ENCODE data around the gene BCL2L12. TPM values are rescaled to one million over a fixed set of nuclear protein-coding genes. Genes with fewer than 3 reads are reported as not detected.

BCL2L12 gene
- total RNA-seq, 1 donor from 2014 or later, result 66.2 TPM

Other genes starting within 250 kb of the BCL2L12 start
- gene PTH2, start 242.5 kb upstream of the BCL2L12 start, total RNA-seq, result not detected in 2 replicates
- not detected in 2 replicates for gene GFY, start 240.5 kb upstream of the BCL2L12 start, total RNA-seq
- 0.16 TPM in 1 of 2 replicates, not detected in the other for gene SLC17A7, start 224.4 kb upstream of the BCL2L12 start, total RNA-seq
- gene PIH1D1, start 214.1 kb upstream of the BCL2L12 start, total RNA-seq, result 136 and 138 TPM in 2 replicates
- 26.4 and 32.5 TPM in 2 replicates for gene ALDH16A1, start 212.7 kb upstream of the BCL2L12 start, total RNA-seq
- gene FLT3LG, start 191.7 kb upstream of the BCL2L12 start, total RNA-seq, result 49.3 and 57.9 TPM in 2 replicates
- gene RPL13A, start 178.3 kb upstream of the BCL2L12 start, total RNA-seq, result 3,221 and 3,346 TPM in 2 replicates
- gene RPS11, start 169.5 kb upstream of the BCL2L12 start, total RNA-seq, result 2,145 and 2,173 TPM in 2 replicates
- 1.8 and 2.2 TPM in 2 replicates for gene FCGRT, start 153.3 kb upstream of the BCL2L12 start, total RNA-seq
- 3.2 and 3.8 TPM in 2 replicates for gene RCN3, start 137.9 kb upstream of the BCL2L12 start, total RNA-seq
- gene NOSIP, start 85.4 kb upstream of the BCL2L12 start, total RNA-seq, result 64.8 and 67.1 TPM in 2 replicates
- gene PRRG2, start 84.6 kb upstream of the BCL2L12 start, total RNA-seq, result 0.83 and 0.84 TPM in 2 replicates
- 34.2 and 34.6 TPM in 2 replicates for gene PRR12, start 74.8 kb upstream of the BCL2L12 start, total RNA-seq
- 4.9 and 6.2 TPM in 2 replicates for gene RRAS, start 25.8 kb upstream of the BCL2L12 start, total RNA-seq
- 64.6 and 69.5 TPM in 2 replicates for gene SCAF1, start 23.7 kb upstream of the BCL2L12 start, total RNA-seq
- gene IRF3, start 76 bp upstream of the BCL2L12 start, total RNA-seq, result 135 and 147 TPM in 2 replicates
- gene PRMT1, start 11.3 kb downstream of the BCL2L12 start, total RNA-seq, result 431 TPM in 2 replicates
- 7.2 and 7.3 TPM in 2 replicates for gene ADM5, start 23.7 kb downstream of the BCL2L12 start, total RNA-seq
- 2.8 and 2.9 TPM in 2 replicates for gene CPT1C, start 25.2 kb downstream of the BCL2L12 start, total RNA-seq
- gene TSKS, start 97.4 kb downstream of the BCL2L12 start, total RNA-seq, result 2.0 and 2.3 TPM in 2 replicates
- 61.9 and 65.4 TPM in 2 replicates for gene AP2A1, start 101.1 kb downstream of the BCL2L12 start, total RNA-seq
- gene FUZ, start 147.4 kb downstream of the BCL2L12 start, total RNA-seq, result 13.0 and 13.6 TPM in 2 replicates
- 44.0 and 49.6 TPM in 2 replicates for gene MED25, start 152.4 kb downstream of the BCL2L12 start, total RNA-seq
- gene PTOV1, start 185.2 kb downstream of the BCL2L12 start, total RNA-seq, result 127 and 134 TPM in 2 replicates
- 111 and 117 TPM in 2 replicates for gene PNKP, start 201.6 kb downstream of the BCL2L12 start, total RNA-seq
- 26.6 and 29.7 TPM in 2 replicates for gene AKT1S1, start 211.4 kb downstream of the BCL2L12 start, total RNA-seq
- 40.0 and 42.3 TPM in 2 replicates for gene TBC1D17, start 211.8 kb downstream of the BCL2L12 start, total RNA-seq
- 42.3 and 42.4 TPM in 2 replicates for gene IL4I1, start 231.0 kb downstream of the BCL2L12 start, total RNA-seq

Data from activated T-helper 2 cell treated with anti-CD3 and anti-CD28 coated beads, Interferon-gamma antibody, Interleukin-2, Interleukin-4, amounts not matched to agents 10 μg/mL and 5 μg/mL and 100 μg/mL, durations not matched to agents 14 hours and 24 hours and 36 hours (primary cell).